GM12878 (cell line): ENCODE measurements around the gene CWC25. TPM values are rescaled to one million over a fixed set of nuclear protein-coding genes. Genes with fewer than 3 reads are reported as not detected.

Experiments used
- CEBPB ChIP-seq, 2 experiments: fragments of 150-350 bp in 1 of 2; IDR thresholded peaks; 2 replicates each; pipeline ENCODE4 v1.6.1; 2012 to 2014; ENCODE audit warnings: low read depth in 2 of 2, low read length in 2 of 2, borderline replicate concordance in 1 of 2, inconsistent platforms in 1 of 2
- ESRRA ChIP-seq: IDR thresholded peaks from 2 replicates; pipeline ENCODE4 v1.6.1; 2012; ENCODE audit warnings: mild to moderate bottlenecking, low read length, improper control_type of control experiment
- FOS ChIP-seq: IDR thresholded peaks from 3 replicates; pipeline ENCODE4 v1.6.1; 2011; ENCODE audit warnings: borderline replicate concordance; ENCODE audit not compliant: insufficient read length; ENCODE audit errors: extremely low read depth
- LARP7 ChIP-seq: fragments of 450-650 bp; IDR thresholded peaks from 2 replicates; pipeline ENCODE4 v1.6.1; 2017; ENCODE audit warnings: mild to moderate bottlenecking
- MEF2A ChIP-seq: IDR thresholded peaks from 2 replicates; pipeline ENCODE4 v1.6.1; 2011; ENCODE audit warnings: low read depth, mild to moderate bottlenecking, low read length, moderate library complexity; ENCODE audit not compliant: insufficient read depth
- MTA2 ChIP-seq: fragments of 450-650 bp; IDR thresholded peaks from 2 replicates; pipeline ENCODE4 v1.6.1; 2016; ENCODE audit warnings: low read depth, mild to moderate bottlenecking, moderate library complexity
- MYB ChIP-seq: fragments of 150-350 bp; IDR thresholded peaks from 2 replicates; pipeline ENCODE4 v1.6.1; 2014; ENCODE audit warnings: mild to moderate bottlenecking, low read depth, low read length, borderline replicate concordance
- MYC ChIP-seq: IDR thresholded peaks from 2 replicates; pipeline ENCODE4 v1.6.1; 2011; ENCODE audit warnings: mild to moderate bottlenecking, low read length, moderate library complexity, inconsistent platforms; ENCODE audit not compliant: insufficient read depth, insufficient replicate concordance, insufficient read length, severe bottlenecking
- RB1 ChIP-seq: fragments of 450-650 bp; formaldehyde crosslinking; IDR thresholded peaks from 2 replicates; pipeline ENCODE4 v1.6.1; 2017; ENCODE audit warnings: mild to moderate bottlenecking, borderline replicate concordance
- RBBP5 ChIP-seq: fragments of 200-600 bp; sonication (generic); conservative IDR thresholded peaks from 2 replicates; pipeline ENCODE4 v1.6.1; 2016
- RELA ChIP-seq: fragments of 450-650 bp; IDR thresholded peaks from 2 replicates; pipeline ENCODE4 v1.8.0; 2014; ENCODE audit warnings: borderline replicate concordance; ENCODE audit not compliant: partially characterized antibody
- REST ChIP-seq: IDR thresholded peaks from 2 replicates; pipeline ENCODE4 v1.6.1; 2012; ENCODE audit warnings: mild to moderate bottlenecking, low read depth, low read length
- SMAD5 ChIP-seq: IDR thresholded peaks from 2 replicates; pipeline ENCODE4 v1.6.1; 2016; ENCODE audit warnings: antibody characterized with exemption, low read depth
- SREBF2 ChIP-seq: IDR thresholded peaks from 2 replicates; pipeline ENCODE4 v1.6.1; 2012; ENCODE audit warnings: mild to moderate bottlenecking, low read length
- SUZ12 ChIP-seq: fragments of 200-600 bp; sonication (generic); IDR thresholded peaks from one replicate; pipeline ENCODE4 v1.6.1; 2018; ENCODE audit warnings: antibody characterized with exemption, mild to moderate bottlenecking; ENCODE audit not compliant: unreplicated experiment
- TARDBP ChIP-seq: IDR thresholded peaks from 2 replicates; pipeline ENCODE4 v1.6.1; 2016; ENCODE audit warnings: borderline replicate concordance
- USF2 ChIP-seq: IDR thresholded peaks from 2 replicates; pipeline ENCODE4 v1.6.1; 2011; ENCODE audit warnings: low read depth, low read length, improper control_type of control experiment, borderline replicate concordance
- YBX1 ChIP-seq: fragments of 450-650 bp; IDR thresholded peaks from 2 replicates; pipeline ENCODE4 v1.6.1; 2016; ENCODE audit warnings: antibody characterized with exemption
- ZBTB4 ChIP-seq: fragments of 450-650 bp; formaldehyde crosslinking; IDR thresholded peaks from 2 replicates; pipeline ENCODE4 v1.4.0; 2022; ENCODE audit warnings: mild to moderate bottlenecking, moderate library complexity
- polyA plus RNA-seq, 11 experiments: library from polyadenylated mRNA; depleted of rRNA in 4 of 11; unstranded in 6 of 11; stranded (reverse) in 5 of 11; fragments of >200 nt; fragmentation: Nextera tagmentation in 4 of 11; fragmentation: Illumina TruSeq in 1 of 11; extraction: Ambion mirVana in 4 of 11; extraction: Trizol in 1 of 11; gene quantifications; 1 replicate in 1 of 11; 2 replicates in 10 of 11; pipeline versions ENCODE4 v1.2.1 to v1.2.3, GENCODE V29; 2011 to 2016; ENCODE audit warnings: inconsistent platforms in 2 of 11, missing spikeins in 2 of 11, low read depth in 1 of 11
- total RNA-seq, 4 experiments: library from RNA; depleted of rRNA in 3 of 4; stranded (reverse); fragments of >200 nt in 3 of 4; fragmentation: Illumina TruSeq in 1 of 4; extraction: Trizol in 1 of 4; gene quantifications; 2 replicates each; pipeline versions ENCODE4 v1.2.1 to v1.2.3, GENCODE V29; 2013 to 2021
- TF ChIP-seq, protein P1 (sequence below), 3 experiments: IDR thresholded peaks in 2 of 3; conservative IDR thresholded peaks in 1 of 3; 2 replicates each; pipeline ENCODE4 v1.5.1; 2011; ENCODE audit warnings: low read depth in 3 of 3, low read length in 3 of 3, mild to moderate bottlenecking in 3 of 3, control low read depth in 2 of 3, moderate library complexity in 2 of 3, inconsistent platforms in 1 of 3, mixed read lengths in 1 of 3; ENCODE audit not compliant: control insufficient read depth in 2 of 3, insufficient read depth in 1 of 3; ENCODE audit errors: extremely low read depth in 1 of 3

Gene CWC25
- total and polyA plus RNA-seq, 10 of the 15 experiments (the other 5 are each of a cell fraction or from before 2014, with no cell fraction given) = 14.7 to 29.7 (median 22.9) TPM

DNA sequence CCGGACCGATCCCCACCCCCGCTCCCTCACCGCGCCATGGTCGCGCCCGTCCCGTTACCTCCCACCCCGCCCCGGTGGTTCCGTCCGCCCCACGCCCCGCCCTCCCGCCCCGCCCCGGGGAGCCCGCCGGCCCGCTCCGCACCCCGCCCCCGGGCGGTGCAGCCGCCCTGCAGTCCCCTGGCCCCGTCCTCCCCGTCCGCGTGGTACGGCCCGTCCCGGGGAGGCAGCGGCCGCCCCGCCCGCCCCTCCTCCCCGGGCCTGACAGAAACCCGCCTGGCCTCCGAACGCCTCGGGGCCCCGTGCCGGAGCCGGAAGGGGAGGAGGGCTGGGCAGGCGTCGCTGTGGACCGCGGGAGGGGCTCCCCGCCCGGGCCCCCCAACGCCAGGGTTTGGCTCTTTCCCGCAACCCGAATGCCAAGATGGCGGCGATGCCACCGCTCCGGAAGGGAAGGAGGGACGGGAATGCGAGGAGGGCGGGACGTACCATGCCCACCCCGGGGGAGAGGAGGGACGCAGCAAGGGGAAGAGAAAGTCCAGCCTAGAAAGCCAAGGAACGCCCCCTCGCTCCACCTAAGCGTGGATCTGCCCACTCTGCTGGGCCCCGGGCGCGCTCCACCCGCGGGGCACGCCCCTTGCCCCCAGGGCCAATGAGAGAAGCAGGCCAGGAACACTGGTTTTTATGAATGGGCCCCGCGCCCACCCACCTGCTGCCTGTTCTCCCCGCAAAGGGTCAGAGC lies 25.5 kb downstream of the CWC25 start, which contains the start of gene PIP4K2B (continued):
- TF ChIP-seq USF2 (no peak), SMAD5 (no peak; the same call in 1 of the 2 replicates), REST (no peak), MTA2 (no peak), CEBPB (IDR thresholded peaks at IDR 0.05; ENCODE audit: borderline replicate concordance in 1 of 2, low read depth in 2 of 2, low read length in 2 of 2) (no peak), MEF2A (no peak), ZBTB4 (CRISPR knock-in tag) (no peak), ESRRA (no peak), FOS (no peak), RB1 (peak; percentile 27; the same call in 1 of the 2 replicates), MYB (no peak), SUZ12 (no peak), LARP7 (0 out of 2 replicates have a peak, but pooled peaks have one; percentile 14), TARDBP (peak; percentile 23; the same call in 1 of the 2 replicates), RBBP5 (no peak), RELA (peak; percentile 55), MYC (no peak), YBX1 (no peak), SREBF2 (no peak)
- TF ChIP-seq, protein P1, sequence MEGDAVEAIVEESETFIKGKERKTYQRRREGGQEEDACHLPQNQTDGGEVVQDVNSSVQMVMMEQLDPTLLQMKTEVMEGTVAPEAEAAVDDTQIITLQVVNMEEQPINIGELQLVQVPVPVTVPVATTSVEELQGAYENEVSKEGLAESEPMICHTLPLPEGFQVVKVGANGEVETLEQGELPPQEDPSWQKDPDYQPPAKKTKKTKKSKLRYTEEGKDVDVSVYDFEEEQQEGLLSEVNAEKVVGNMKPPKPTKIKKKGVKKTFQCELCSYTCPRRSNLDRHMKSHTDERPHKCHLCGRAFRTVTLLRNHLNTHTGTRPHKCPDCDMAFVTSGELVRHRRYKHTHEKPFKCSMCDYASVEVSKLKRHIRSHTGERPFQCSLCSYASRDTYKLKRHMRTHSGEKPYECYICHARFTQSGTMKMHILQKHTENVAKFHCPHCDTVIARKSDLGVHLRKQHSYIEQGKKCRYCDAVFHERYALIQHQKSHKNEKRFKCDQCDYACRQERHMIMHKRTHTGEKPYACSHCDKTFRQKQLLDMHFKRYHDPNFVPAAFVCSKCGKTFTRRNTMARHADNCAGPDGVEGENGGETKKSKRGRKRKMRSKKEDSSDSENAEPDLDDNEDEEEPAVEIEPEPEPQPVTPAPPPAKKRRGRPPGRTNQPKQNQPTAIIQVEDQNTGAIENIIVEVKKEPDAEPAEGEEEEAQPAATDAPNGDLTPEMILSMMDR (IDR thresholded peaks at IDR 0.05 in 2 of 3, conservative IDR thresholded peaks at IDR 0.05 in 1 of 3; ENCODE audit: control insufficient read depth in 2 of 3, extremely low read depth in 1 of 3, insufficient read depth in 1 of 3, low read depth in 3 of 3, low read length in 3 of 3) = no peak
